SHP77 (cell line): ENCODE data around the gene MANF.
A peak's percentile ranks its signal among the peaks of the same experiment; 100 is the strongest.

Source experiments
- DNase-seq, 2 experiments: peaks; one replicate each; lab custom pipeline; 2025; lab: John Stamatoyannopoulos, UW

The MANF gene

GRCh38 chr3:51390246-51391074, 5.4 kb downstream of the MANF start:
- no peak for DNase-seq

- peak; percentile 91 to 92 for DNase-seq
Observed at GRCh38 chr3:51391075-51391565, 6.0 kb downstream of the MANF start, which contains the start of gene RBM15B. Gene RBM15B, plus strand, starts transcription at chr3:51391285. Its CDS starts 115 bp downstream, at chr3:51391400.

GRCh38 chr3:51391566-51392354, 6.7 kb downstream of the MANF start:
- no peak for DNase-seq

GRCh38 chr3:51392355-51393133, 7.5 kb downstream of the MANF start:
- DNase-seq = no peak

- no peak for DNase-seq
Observed at GRCh38 chr3:51393134-51393495, 8.0 kb downstream of the MANF start.

GRCh38 chr3:51393564-51393963, 8.5 kb downstream of the MANF start:
- DNase-seq = no peak

GRCh38 chr3:51394541-51394940, 9.4 kb downstream of the MANF start:
- no peak for DNase-seq

- no peak for DNase-seq
Observed at GRCh38 chr3:51395493-51396213, 10.6 kb downstream of the MANF start.

- DNase-seq = no peak
Observed at GRCh38 chr3:51396401-51396800, 11.3 kb downstream of the MANF start.

- DNase-seq = no peak
Observed at GRCh38 chr3:51397392-51397791, 12.3 kb downstream of the MANF start.

- DNase-seq = no peak
Observed at GRCh38 chr3:51398595-51399310, 13.7 kb downstream of the MANF start.

- no peak for DNase-seq
Observed at GRCh38 chr3:51400166-51400565, 15.1 kb downstream of the MANF start.

- no peak for DNase-seq
Observed at GRCh38 chr3:51401735-51402134, 16.6 kb downstream of the MANF start.

- DNase-seq = no peak
Observed at GRCh38 chr3:51403675-51404074, 18.6 kb downstream of the MANF start.

- DNase-seq = no peak
Observed at GRCh38 chr3:51408021-51408420, 22.9 kb downstream of the MANF start.

- DNase-seq = no peak
Observed at GRCh38 chr3:51408813-51409212, 23.7 kb downstream of the MANF start.

GRCh38 chr3:51422211-51422610, 37.1 kb downstream of the MANF start:
- no peak for DNase-seq

GRCh38 chr3:51426921-51427320, 41.8 kb downstream of the MANF start:
- no peak for DNase-seq

GRCh38 chr3:51429138-51429537, 44.0 kb downstream of the MANF start:
- no peak for DNase-seq

GRCh38 chr3:51434110-51434509, 49.0 kb downstream of the MANF start:
- no peak for DNase-seq
